Activated naive CD8-positive, alpha-beta T cell treated with anti-CD3 and anti-CD28 coated beads, Interleukin-2, amount 50 U/mL, for 16 hours (primary cell): ENCODE results near the gene BNIP3.
"Not testable (repeated sequence)": the region's sequence is repeated elsewhere in the genome, so short reads cannot be mapped to it uniquely, and the experiment has no call there.

Source experiments
- DNase-seq: peaks from one replicate; pipeline ENCODE4 v3.0.0-alpha.2; 2020; ENCODE audit warnings: low read depth, low spot score

BNIP3 gene

GRCh38 chr10:131930586-131931330 lies 51.0 kb downstream of the BNIP3 start:
- DNase-seq, result no peak

- no peak for DNase-seq
Observed at GRCh38 chr10:131930150-131930549, 51.6 kb downstream of the BNIP3 start.

- DNase-seq, result no peak
Observed at GRCh38 chr10:131929122-131929845, 52.4 kb downstream of the BNIP3 start.

GRCh38 chr10:131928248-131929095 lies 53.3 kb downstream of the BNIP3 start:
- DNase-seq, result no peak

- no peak for DNase-seq
Observed at GRCh38 chr10:131926743-131927595, 54.8 kb downstream of the BNIP3 start.

- no peak for DNase-seq
Observed at GRCh38 chr10:131926253-131926652, 55.5 kb downstream of the BNIP3 start.

- DNase-seq, result no peak
Observed at GRCh38 chr10:131925716-131926115, 56.0 kb downstream of the BNIP3 start.

GRCh38 chr10:131925011-131925649 lies 56.6 kb downstream of the BNIP3 start:
- no peak for DNase-seq

- no peak for DNase-seq
Observed at GRCh38 chr10:131923038-131923756, 58.5 kb downstream of the BNIP3 start.

- no peak for DNase-seq
Observed at GRCh38 chr10:131921184-131921583, 60.5 kb downstream of the BNIP3 start.

- no peak for DNase-seq
Observed at GRCh38 chr10:131920693-131921092, 61.0 kb downstream of the BNIP3 start.

GRCh38 chr10:131920151-131920550 lies 61.6 kb downstream of the BNIP3 start:
- DNase-seq, result no peak

GRCh38 chr10:131919461-131919860 lies 62.3 kb downstream of the BNIP3 start:
- DNase-seq, result not testable (repeated sequence)
